Measurements from ENCODE around the gene CTIF.

The CTIF gene

DNA sequence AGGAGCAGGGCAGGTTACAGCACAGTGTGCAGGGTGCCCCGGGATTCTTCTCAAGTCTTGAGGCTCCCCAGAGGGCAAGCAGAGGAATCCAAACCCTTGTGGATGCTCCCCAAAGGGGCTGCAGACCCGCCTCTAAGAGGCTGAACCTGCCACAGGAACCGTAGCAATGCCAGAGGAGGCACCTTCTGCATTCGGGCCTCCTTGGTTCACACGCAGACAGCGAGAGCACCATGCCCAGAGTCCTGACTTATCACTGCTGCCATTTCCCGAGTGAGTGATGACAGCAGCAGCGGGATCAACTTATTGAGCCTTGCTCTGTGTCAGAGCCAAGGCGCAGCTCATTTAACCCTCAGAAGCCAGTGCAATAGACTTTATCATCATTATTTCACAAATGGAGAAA is 203.5 kb downstream of the CTIF start:
- TF ChIP-seq, protein P1, sequence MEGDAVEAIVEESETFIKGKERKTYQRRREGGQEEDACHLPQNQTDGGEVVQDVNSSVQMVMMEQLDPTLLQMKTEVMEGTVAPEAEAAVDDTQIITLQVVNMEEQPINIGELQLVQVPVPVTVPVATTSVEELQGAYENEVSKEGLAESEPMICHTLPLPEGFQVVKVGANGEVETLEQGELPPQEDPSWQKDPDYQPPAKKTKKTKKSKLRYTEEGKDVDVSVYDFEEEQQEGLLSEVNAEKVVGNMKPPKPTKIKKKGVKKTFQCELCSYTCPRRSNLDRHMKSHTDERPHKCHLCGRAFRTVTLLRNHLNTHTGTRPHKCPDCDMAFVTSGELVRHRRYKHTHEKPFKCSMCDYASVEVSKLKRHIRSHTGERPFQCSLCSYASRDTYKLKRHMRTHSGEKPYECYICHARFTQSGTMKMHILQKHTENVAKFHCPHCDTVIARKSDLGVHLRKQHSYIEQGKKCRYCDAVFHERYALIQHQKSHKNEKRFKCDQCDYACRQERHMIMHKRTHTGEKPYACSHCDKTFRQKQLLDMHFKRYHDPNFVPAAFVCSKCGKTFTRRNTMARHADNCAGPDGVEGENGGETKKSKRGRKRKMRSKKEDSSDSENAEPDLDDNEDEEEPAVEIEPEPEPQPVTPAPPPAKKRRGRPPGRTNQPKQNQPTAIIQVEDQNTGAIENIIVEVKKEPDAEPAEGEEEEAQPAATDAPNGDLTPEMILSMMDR (IDR thresholded peaks at IDR 0.05; ENCODE audit: insufficient read depth, missing control alignments): no peak
- FAIRE-seq (no peak), DNase-seq (ENCODE audit: insufficient read length, low spot score) (no peak)

DNA sequence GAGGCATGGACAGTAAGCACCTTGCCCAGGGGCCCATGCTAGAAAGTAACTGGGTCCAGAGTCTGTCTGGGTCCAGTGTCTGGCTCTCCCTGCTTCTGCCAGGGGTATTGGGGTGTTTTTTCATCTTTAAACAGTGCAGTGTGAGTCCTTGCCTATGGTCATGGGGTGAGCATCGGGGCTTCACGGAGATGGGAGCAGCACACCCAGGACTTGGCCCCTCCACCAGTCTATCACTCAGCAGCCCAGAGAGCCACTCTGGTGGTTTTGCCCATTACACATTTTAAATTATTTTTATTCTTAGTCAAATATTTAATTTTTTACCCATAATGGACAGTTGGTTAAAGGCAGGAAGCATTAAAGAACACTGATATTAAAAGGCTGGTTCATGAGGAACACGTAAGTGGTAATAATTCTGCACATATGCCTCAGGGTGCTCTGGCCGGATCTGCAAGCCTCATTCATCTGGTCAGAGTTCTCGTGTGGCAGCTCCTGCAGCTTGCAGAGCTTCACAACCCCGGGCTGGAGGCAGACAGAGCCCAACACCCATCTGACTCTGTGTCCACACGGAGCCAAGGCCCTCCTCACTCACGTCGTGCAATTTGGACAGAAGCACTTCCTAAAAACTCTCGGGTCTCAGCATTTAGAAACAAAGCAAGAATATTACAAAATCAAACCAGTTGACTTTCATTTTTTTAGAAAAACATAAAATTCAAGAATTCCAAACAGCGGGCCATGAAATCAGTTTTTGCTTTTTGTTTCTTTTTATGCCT is 204.1 kb downstream of the CTIF start:
- FAIRE-seq (no peak), DNase-seq (ENCODE audit: insufficient read length, low spot score) (no peak)
- TF ChIP-seq, protein P1 (IDR thresholded peaks at IDR 0.05; ENCODE audit: insufficient read depth, missing control alignments): no peak

DNA sequence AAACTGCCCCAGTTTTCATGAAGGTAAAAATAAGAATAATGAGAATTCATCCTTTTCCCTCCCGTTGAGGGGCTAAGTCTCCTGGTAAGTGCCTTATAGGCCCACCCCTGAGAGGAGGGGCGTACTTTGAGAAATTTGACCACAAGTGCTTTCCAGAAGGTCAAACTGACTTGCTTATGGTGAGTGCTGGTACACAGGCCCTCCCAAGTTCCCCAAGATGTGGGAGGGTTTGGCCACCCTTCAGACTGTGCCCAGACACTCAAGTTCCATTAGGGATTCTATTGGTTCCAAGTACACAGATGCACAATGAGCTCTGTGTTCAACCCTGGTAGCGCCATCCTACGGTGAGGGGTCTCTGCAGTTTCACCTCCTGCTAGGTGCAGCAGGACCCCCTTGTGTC is 205.1 kb downstream of the CTIF start:
- no peak for FAIRE-seq
- TF ChIP-seq, protein P1 (IDR thresholded peaks at IDR 0.05; ENCODE audit: insufficient read depth, missing control alignments): no peak

DNA sequence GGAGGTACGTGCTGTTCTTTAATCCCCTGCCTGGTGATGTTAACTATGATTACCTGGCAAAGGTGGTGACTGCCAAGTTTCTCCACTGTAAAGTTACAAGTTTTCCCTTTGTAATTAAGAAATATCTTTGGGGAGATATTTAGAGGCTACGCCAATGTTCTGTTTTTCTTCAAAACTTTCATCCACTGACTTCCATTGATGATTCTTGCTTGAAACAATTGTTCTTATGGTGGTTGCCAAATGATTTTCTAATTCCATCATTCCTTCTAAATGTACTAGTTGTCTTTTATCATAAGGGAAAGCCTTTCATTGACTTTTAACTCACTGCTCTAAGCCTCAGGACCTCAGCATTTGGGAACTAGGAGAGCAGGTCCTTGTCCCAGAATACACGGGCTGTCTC is 206.5 kb downstream of the CTIF start:
- FAIRE-seq (peak; percentile 75), DNase-seq (ENCODE audit: insufficient read length, low spot score) (no peak)
- TF ChIP-seq, protein P1 (IDR thresholded peaks at IDR 0.05; ENCODE audit: insufficient read depth, missing control alignments): no peak

More for the DNA sequence above, 205.1 kb downstream of the CTIF start:
- no peak for DNase-seq (ENCODE audit: insufficient read length, low spot score)

DNA sequence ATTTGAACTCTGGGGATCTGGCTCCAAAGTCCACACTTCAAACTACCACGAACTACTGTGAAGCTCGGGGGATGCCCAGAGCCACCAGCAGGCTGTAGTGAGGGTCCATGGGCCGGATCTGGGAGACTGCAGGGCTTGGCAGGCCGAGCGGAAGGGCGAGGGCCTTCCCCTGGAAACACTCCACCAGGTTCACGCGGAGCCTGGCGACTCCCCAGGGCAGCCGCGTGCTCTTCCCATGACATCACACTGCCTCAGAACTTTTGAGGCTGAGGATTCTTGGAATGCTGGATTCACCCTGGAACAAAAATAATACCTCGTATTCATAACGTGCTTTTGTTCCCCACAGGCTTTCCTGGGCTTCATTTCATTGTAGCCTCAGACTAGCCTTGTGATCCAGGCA is 210.9 kb downstream of the CTIF start:
- DNase-seq (ENCODE audit: insufficient read length, low spot score): no peak
- no peak for FAIRE-seq

DNA sequence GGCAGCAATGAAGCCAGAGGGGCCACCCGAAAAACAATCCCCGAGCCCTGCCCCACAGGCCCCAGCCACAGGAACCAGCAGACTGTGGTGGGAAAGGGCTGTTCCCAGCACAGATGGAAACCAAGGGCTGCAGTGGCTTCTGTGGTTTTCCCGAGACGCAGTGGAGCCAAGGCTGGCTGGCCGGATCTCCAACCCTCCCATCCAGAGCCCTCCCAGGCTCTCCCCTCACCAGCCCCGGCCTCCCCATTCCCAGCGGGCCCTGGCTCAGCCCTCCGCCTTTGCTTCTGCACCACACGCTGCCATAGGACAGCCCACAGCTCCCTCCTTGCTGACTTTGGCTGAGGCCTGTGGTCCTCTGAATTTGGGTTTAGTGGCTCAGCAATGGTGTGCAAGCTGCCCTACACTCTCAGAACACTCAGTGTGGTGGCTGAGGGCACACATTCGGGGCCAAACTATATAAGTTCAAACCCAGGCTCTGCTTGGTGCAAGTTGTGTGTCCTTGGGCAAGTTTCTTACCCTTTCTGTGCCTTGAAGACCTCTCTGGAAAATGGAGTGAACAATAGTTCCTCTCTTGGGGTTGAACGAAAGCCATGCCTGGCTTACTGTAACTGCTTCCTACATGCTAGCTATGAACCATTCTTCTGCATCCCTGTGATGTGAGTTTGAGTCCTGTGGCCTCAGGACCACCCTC is 211.8 kb downstream of the CTIF start:
- FAIRE-seq (no peak), DNase-seq (ENCODE audit: insufficient read length, low spot score) (no peak)
- TF ChIP-seq, protein P1 (IDR thresholded peaks at IDR 0.05; ENCODE audit: insufficient read depth, missing control alignments): no peak

More for the DNA sequence above, 210.9 kb downstream of the CTIF start:
- TF ChIP-seq, protein P1 (IDR thresholded peaks at IDR 0.05; ENCODE audit: insufficient read depth, missing control alignments): no peak
